Measurements from ENCODE around the gene TMEM74B.
A peak's percentile ranks its signal among the peaks of the same experiment; 100 is the strongest.

TMEM74B gene

DNA sequence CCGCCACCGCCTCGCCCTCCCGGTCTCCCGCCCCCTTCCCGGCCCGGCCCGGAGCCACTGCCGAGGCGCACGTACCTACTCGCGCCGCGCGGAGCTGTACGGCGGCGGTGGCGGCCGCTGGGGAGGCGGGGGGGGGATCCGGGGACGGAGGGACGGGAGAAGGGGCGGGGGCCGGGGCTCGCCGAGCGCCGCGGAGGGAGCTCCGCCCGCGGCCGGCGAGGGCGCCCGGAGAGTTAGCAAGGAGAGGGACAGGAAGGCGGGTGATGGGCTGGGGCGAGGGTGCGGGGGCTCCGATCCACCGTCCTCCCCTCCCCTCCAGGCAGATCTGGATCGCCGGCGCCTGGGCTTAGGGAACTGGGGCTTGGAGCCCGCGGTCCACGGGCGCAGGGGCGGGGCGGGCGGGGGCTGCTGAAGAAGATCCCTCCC, 548 bp upstream of the TMEM74B start:
- DNase-seq (ENCODE audit: low read depth in 1 of 2, low spot score in 1 of 2) = peak in 1 of 2 experiments; percentile 21
- in situ Hi-C loops (cut with HindIII; ENCODE audit: low pct_unique_long_range_greater_than_20kb, low sequenced_read_pairs) = no loop called here
- TF ChIP-seq JUND (IDR thresholded peaks at IDR 0.05; ENCODE audit: low read depth) = no peak

DNA sequence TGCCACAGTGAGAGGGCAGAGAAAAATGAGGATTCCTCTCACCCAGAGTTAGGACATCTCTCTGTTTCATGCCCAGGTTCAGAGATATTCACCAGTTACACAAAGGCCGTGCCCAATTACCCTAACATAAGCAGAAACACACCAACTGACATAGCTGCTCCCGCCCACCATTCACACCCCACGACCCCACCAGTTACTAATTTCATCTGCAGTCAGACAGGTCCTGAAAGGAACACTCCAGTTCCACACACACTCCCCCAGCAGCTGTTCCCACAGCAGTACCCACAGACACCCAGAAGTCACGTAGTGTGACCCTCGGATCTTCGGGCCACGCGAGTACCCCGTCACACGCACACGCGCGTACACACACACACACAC, 532 bp downstream of the TMEM74B start:
- no peak for TF ChIP-seq JUND (IDR thresholded peaks at IDR 0.05; ENCODE audit: low read depth)
- in situ Hi-C loops (cut with HindIII; ENCODE audit: low pct_unique_long_range_greater_than_20kb, low sequenced_read_pairs) = no loop called here
- DNase-seq (ENCODE audit: low read depth in 1 of 2, low spot score in 1 of 2) = no peak

DNA sequence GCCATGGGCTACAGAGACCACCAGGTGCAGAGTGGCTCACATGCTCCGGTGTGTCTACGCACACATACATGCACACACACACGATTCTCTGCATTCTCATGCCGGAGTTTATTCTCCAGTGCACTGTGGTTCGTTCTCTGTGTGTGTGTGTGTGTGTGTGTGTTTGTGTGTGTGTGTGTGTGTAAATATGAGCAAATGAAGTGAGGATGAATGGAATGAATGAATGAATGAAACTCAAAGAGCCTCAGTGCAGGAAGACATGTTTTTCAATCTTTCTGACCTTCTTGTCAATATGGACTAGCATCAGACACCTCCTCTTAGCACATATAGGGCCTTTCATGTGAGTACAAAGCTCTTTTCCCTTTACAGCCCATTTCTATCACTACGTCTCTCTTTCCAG, 1.6 kb downstream of the TMEM74B start:
- in situ Hi-C loops (cut with HindIII; ENCODE audit: low pct_unique_long_range_greater_than_20kb, low sequenced_read_pairs) = no loop called here
- no peak for TF ChIP-seq JUND (IDR thresholded peaks at IDR 0.05; ENCODE audit: low read depth)
- DNase-seq (ENCODE audit: low read depth in 1 of 2, low spot score in 1 of 2) = no peak

DNA sequence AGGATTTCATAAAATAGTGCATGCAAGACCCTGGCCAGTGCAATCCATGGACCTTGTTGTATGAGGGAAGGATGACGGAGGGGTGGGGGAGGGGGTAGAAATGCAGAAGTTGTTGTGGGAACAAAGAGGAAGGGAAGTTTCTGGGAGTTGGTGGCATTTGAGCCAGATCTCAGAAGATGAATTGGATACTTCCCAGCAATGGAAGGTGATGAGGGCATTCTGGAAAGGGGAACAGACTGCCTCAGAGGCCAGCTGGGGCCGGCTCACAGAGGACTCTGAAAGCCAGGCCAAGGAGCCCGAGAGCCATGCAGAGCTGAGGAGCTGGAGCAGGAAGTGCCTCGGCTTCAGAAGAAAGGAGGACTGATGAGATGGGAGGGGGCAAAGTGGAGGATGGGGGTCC, 2.7 kb downstream of the TMEM74B start:
- no peak for DNase-seq (ENCODE audit: low read depth in 1 of 2, low spot score in 1 of 2)
- TF ChIP-seq JUND (IDR thresholded peaks at IDR 0.05; ENCODE audit: low read depth) = no peak
- in situ Hi-C loops (cut with HindIII; ENCODE audit: low pct_unique_long_range_greater_than_20kb, low sequenced_read_pairs) = no loop called here

DNA sequence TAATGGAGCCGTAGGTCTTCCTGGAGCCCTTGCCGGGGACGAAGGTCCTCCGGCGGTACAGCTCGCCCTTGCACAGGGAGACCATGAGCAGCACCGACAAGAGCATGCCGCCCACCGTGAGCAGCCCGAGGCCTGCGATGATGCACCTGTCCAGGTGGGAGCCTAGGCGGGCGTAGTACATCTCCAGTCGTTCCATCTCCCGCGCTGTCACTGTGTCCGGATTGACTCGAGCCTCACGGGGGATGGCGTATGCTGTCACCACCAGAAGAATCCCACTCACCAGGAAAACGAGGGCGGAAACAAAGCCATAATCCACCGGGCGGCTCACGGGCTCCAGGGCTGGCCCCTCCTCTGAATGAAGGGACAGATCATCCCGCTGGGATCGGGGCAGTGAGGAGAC, 3.8 kb downstream of the TMEM74B start:
- in situ Hi-C loops (cut with HindIII; ENCODE audit: low pct_unique_long_range_greater_than_20kb, low sequenced_read_pairs) = no loop called here
- no peak for TF ChIP-seq JUND (IDR thresholded peaks at IDR 0.05; ENCODE audit: low read depth)
- DNase-seq (ENCODE audit: low read depth in 1 of 2, low spot score in 1 of 2) = no peak

DNA sequence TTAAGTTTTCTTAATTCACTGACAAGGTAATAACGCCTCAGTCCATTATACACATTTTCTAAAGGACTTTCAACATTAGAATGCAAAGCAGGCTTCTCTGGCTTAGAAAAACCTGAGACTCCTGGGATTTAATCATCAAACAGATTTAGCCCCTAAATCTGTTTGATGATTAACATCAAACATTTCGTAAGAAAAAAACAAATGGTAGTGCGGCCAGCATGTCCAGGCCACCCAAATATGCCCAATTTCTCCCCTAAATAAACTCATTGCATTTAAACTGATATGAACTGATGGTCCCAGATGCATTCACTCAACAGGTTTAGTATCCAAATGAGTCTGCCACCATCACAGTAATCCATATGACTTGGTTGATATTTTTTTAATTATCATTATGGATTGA, 6.2 kb downstream of the TMEM74B start:
- in situ Hi-C loops (cut with HindIII; ENCODE audit: low pct_unique_long_range_greater_than_20kb, low sequenced_read_pairs) = no loop called here
- DNase-seq (ENCODE audit: low read depth in 1 of 2, low spot score in 1 of 2) = no peak
- no peak for TF ChIP-seq JUND (IDR thresholded peaks at IDR 0.05; ENCODE audit: low read depth)

DNA sequence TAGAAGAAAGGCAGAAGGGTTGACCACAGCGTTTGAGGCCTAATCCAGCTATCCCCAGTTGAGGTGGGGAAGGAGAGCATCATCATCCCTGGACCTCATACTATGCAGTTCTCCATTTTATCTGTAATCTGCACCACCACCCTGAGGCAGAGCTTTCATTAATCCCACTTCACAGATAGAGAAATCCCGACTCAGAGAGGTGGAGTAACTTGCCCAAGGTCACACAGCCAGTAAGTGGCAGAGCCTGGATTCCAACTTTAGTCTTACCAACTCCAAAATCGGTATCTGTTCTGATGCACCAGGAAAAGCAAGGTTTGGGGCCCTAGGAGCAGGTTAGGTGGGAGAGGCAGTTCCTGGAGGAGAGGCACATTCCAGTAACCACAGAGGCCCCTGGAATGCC, 6.7 kb downstream of the TMEM74B start:
- TF ChIP-seq JUND (IDR thresholded peaks at IDR 0.05; ENCODE audit: low read depth) = no peak
- in situ Hi-C loops (cut with HindIII; ENCODE audit: low pct_unique_long_range_greater_than_20kb, low sequenced_read_pairs) = no loop called here
- no peak for DNase-seq (ENCODE audit: low read depth in 1 of 2, low spot score in 1 of 2)

DNA sequence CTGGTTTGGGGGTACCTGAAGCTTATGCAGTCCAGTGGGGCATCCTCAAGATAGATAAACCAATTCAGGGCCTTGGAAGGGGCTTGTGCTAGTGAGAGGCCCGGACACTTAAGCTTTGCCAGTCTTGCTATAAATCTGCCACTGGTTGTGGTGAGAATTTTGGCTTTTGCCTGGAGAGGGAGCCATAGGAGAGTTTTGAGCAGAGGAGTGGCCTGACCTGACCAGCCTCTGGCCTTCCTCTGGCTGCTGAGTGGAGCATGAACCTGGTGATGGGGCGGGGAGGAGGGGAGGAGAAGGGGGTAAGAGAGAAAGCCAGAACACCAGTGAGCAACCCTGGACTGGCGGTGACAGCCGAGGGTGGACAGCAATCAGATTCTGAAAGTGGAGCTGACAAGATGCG, 7.1 kb downstream of the TMEM74B start:
- peak in 1 of 2 experiments; percentile 50 for DNase-seq (ENCODE audit: low read depth in 1 of 2, low spot score in 1 of 2)
- in situ Hi-C loops (cut with HindIII; ENCODE audit: low pct_unique_long_range_greater_than_20kb, low sequenced_read_pairs) = no loop called here
- TF ChIP-seq JUND (IDR thresholded peaks at IDR 0.05; ENCODE audit: low read depth) = no peak

DNA sequence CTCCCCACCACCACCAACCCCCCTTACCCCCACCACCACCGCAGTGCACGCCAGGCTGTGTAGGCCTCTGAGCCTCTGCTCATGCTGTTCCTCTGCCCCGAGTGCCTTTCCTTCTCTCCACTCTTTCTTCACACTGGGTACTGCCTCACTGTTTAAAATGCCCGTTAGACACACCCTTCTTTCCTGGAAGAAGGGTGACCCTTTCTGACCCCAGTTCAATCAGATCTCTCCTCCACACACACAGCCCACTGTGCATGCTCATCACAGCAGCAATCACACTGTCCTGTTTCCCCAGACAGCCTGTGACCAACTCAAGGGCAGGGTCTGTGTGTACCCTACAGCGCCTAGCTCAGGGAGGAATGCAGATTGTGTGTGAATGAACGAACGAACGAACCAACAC, 10.0 kb downstream of the TMEM74B start:
- in situ Hi-C loops (cut with HindIII; ENCODE audit: low pct_unique_long_range_greater_than_20kb, low sequenced_read_pairs) = no loop called here
- DNase-seq (ENCODE audit: low read depth in 1 of 2, low spot score in 1 of 2) = no peak
- no peak for TF ChIP-seq JUND (IDR thresholded peaks at IDR 0.05; ENCODE audit: low read depth)

DNA sequence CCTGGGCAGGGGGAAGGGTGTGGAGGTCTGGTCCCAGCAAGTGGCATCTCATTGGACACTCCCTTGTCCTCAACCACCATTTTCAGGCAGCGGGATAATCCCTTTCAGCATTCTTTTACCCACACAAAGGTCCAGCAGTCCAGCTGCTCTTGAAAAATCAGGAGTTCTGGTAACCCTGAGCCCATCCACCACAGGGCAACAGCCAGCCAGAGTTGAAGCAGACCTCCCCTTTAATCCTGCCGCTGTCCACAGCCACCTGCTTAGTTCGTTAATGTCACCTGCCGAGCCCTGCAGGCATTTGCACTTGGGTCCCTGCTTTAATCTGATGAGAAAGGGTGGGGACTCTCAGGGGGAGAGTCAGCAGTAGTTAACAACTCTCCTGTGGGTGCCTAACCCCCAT, 11.1 kb downstream of the TMEM74B start:
- TF ChIP-seq JUND (IDR thresholded peaks at IDR 0.05; ENCODE audit: low read depth) = no peak
- DNase-seq (ENCODE audit: low read depth in 1 of 2, low spot score in 1 of 2) = no peak
- in situ Hi-C loops (cut with HindIII; ENCODE audit: low pct_unique_long_range_greater_than_20kb, low sequenced_read_pairs) = no loop called here

DNA sequence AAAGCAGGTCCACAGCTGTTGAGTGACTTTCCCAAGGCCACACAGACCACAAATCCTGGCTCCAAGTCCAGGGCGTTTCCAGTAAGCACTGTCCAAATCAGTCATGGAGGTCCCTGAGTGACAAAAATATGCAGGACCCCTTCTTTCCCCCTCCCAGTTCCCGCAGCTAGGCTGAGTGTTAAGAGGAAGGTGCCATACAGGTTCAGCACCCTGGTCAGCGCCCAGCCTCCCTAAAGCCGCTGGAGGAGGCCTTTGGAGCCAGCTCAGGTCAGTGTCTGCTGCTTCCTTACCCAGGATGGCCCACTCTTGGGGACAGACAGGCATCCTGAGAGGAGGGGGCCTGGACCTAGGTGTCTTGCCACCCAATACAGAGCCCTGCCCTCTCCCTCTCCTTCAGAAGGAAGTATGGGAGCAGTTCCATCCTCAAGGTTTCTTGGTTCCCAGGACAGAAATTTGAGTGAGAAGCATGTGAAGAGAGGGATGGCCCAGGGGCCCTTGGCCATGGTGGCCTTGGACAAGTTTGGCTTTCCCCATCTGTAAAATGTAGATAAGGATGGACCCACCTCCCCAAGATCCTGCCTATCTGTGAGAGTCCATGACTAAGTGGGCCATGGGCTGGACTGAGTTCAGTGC, 13.2 kb downstream of the TMEM74B start:
- peak; percentile 49 to 70 for DNase-seq (ENCODE audit: low read depth in 1 of 2, low spot score in 1 of 2)
- no peak for TF ChIP-seq JUND (IDR thresholded peaks at IDR 0.05; ENCODE audit: low read depth)
- in situ Hi-C loops (cut with HindIII; ENCODE audit: low pct_unique_long_range_greater_than_20kb, low sequenced_read_pairs) = no loop called here

DNA sequence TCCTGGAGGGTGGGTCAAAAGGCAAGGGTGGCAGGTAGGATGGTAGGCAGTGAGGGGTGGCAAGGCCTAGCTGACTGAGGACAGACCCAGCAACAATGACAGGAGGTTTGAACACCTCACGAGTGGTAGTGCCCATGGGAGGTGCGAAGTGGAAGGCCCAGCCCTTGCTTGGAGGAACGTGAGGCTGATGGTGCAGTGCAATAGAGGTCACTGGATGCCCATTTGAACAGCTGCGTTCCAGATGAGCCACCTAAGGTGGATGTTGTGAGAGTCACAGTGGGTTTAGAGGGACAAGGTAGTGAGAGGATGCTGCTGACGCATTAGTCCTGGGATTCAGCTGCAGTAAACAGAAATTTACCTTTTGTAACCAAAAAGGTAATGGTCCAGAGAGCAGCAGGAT, 15.6 kb downstream of the TMEM74B start:
- DNase-seq (ENCODE audit: low read depth in 1 of 2, low spot score in 1 of 2) = no peak
- no peak for TF ChIP-seq JUND (IDR thresholded peaks at IDR 0.05; ENCODE audit: low read depth)
- in situ Hi-C loops (cut with HindIII; ENCODE audit: low pct_unique_long_range_greater_than_20kb, low sequenced_read_pairs) = no loop called here

DNA sequence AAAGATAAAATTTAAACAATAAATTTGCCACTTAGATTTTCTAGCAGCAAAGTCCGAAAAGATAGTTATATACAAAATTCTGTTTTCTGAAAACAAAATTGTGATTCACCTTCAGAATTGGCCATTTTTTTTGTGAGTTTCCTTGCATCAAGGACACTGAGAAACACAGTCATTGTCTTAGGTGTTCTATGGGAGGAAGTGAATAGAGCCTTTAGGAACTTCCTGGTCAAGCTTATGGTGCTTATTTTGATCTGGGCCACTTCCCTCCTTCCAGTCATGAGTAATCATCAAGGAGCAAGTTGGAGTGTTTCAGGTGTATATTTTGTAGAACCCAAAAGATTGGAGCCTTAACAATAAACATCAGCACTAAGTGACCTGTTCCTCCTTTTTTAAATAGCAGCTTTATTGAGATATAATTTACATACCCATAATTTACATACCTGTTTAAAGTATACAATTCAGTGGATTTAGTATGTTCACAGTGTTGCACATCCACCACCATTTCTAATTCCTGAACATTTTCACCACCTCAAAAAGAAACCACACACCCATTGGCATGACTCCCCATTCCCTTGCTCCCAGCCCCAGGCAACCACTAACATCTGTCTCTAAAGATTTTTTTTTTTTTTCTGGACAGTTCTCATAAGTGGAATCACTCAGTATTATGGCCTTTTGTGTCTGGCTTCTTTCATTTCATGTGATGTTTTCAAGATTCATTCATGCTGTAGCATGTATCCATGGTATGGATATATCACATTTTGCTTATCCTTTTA, 17.6 kb downstream of the TMEM74B start:
- in situ Hi-C loops (cut with HindIII; ENCODE audit: low pct_unique_long_range_greater_than_20kb, low sequenced_read_pairs) = no loop called here
- DNase-seq (ENCODE audit: low read depth in 1 of 2, low spot score in 1 of 2) = no peak
- TF ChIP-seq JUND (IDR thresholded peaks at IDR 0.05; ENCODE audit: low read depth) = no peak

DNA sequence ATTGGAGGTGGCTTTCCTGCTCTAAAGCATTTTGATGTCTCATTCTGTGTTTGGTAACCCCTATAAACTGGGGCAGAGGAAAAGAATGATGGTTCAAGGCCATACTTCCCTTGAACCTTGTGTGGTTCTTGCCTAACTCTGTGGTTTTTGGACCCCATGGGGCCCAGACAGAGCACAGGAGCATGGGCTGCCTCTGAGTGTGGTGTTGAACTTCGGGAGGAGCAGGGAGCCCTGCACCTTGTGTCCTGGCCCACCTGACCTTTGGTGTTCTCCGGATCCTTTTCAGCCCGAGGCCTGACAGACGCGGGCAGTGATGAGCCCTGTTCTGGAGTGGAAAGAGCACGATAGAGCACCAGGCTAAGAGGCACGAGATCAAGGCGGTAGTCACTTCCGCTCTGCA, 18.8 kb downstream of the TMEM74B start:
- no peak for TF ChIP-seq JUND (IDR thresholded peaks at IDR 0.05; ENCODE audit: low read depth)
- in situ Hi-C loops (cut with HindIII; ENCODE audit: low pct_unique_long_range_greater_than_20kb, low sequenced_read_pairs) = no loop called here
- DNase-seq (ENCODE audit: low read depth in 1 of 2, low spot score in 1 of 2) = no peak

Data from T47D (cell line).